Upper lobe of right lung (tissue), 1 donor: ENCODE data around the gene ACOT7. TPM values are rescaled to one million over a fixed set of nuclear protein-coding genes. Genes with fewer than 3 reads are reported as not detected.

Experiments used
- ATAC-seq: fragments of 200-7000 bp; cut with Tn5 transposase; one replicate; pipeline ENCODE4 v1.9.1; 2020; ENCODE audit warnings: mild to moderate bottlenecking, moderate library complexity
- DNase-seq: peaks from one replicate; pipeline ENCODE4 v3.0.0-alpha.2; 2020
- H3K27ac ChIP-seq: fragments of 200-600 bp; one replicate; pipeline ENCODE4 v1.8.0; 2022
- H3K27me3 ChIP-seq: fragments of 200-600 bp; one replicate; pipeline ENCODE4 v1.8.0; 2022; ENCODE audit warnings: mild to moderate bottlenecking
- H3K36me3 ChIP-seq: fragments of 200-600 bp; one replicate; pipeline ENCODE4 v1.8.0; 2022
- H3K4me1 ChIP-seq: fragments of 200-600 bp; one replicate; pipeline ENCODE4 v1.8.0; 2022
- H3K4me3 ChIP-seq: fragments of 200-600 bp; one replicate; pipeline ENCODE4 v1.8.0; 2022; ENCODE audit warnings: mild to moderate bottlenecking
- H3K9me3 ChIP-seq: fragments of 200-600 bp; one replicate; pipeline ENCODE4 v1.8.0; 2022
- intact Hi-C: fragments of 100-400 bp; cut with DNase I; formaldehyde crosslinking; loops from one replicate; pipeline ENCODE4 v1.11.0; 2022
- total RNA-seq: library from RNA; stranded (reverse); fragmentation: NEBNext Ultra II Directional; extraction: Animal tissue kit (Norgen Biotek cat#: 25700); gene quantifications from one replicate; pipeline ENCODE4 v1.2.1, GENCODE V29; 2021
- TF ChIP-seq, protein P1 (sequence below): fragments of 200-600 bp; IDR thresholded peaks from one replicate; pipeline ENCODE4 v1.8.0; 2022; ENCODE audit warnings: antibody characterized with exemption
- donor health status: DM: no; HTN: yes; CAD: no; lungs with severe emphysema.

ACOT7 gene
- total RNA-seq, 1 donor from 2014 or later: 22.8 TPM

DNA sequence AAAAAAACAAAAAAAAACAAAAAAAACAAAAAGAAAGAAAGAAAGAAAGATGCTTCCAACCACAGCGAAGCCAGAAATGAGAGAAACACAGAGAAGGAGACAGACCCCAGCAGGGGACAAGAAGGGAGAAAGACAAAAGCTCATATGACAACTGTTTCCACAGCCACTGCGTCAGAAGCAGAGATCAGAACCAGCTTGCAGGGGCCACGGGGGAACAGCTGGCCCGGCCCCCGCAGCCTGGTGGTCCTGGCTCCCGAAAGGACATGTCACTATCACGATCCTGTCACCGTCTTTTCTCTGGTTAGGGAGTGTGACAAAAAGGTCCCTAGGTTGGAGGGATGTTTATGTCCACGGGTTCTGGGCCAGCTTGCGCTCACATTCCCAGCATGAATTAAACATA is 60.7 kb downstream of the ACOT7 start:
- Histone ChIP-seq H3K9me3 (no peaks in the 10 kb centered on the region), H3K4me1 (peaks cover 3% of the 10 kb centered on the region), H3K27ac (no peak overlapping the region), H3K36me3 (no peaks in the 10 kb centered on the region), H3K4me3 (no peak overlapping the region), H3K27me3 (no peaks in the 10 kb centered on the region)
- ATAC-seq (no peak), DNase-seq (no peak)
- TF ChIP-seq, protein P1, sequence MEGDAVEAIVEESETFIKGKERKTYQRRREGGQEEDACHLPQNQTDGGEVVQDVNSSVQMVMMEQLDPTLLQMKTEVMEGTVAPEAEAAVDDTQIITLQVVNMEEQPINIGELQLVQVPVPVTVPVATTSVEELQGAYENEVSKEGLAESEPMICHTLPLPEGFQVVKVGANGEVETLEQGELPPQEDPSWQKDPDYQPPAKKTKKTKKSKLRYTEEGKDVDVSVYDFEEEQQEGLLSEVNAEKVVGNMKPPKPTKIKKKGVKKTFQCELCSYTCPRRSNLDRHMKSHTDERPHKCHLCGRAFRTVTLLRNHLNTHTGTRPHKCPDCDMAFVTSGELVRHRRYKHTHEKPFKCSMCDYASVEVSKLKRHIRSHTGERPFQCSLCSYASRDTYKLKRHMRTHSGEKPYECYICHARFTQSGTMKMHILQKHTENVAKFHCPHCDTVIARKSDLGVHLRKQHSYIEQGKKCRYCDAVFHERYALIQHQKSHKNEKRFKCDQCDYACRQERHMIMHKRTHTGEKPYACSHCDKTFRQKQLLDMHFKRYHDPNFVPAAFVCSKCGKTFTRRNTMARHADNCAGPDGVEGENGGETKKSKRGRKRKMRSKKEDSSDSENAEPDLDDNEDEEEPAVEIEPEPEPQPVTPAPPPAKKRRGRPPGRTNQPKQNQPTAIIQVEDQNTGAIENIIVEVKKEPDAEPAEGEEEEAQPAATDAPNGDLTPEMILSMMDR: no peak
- intact Hi-C loops: no loop called here

DNA sequence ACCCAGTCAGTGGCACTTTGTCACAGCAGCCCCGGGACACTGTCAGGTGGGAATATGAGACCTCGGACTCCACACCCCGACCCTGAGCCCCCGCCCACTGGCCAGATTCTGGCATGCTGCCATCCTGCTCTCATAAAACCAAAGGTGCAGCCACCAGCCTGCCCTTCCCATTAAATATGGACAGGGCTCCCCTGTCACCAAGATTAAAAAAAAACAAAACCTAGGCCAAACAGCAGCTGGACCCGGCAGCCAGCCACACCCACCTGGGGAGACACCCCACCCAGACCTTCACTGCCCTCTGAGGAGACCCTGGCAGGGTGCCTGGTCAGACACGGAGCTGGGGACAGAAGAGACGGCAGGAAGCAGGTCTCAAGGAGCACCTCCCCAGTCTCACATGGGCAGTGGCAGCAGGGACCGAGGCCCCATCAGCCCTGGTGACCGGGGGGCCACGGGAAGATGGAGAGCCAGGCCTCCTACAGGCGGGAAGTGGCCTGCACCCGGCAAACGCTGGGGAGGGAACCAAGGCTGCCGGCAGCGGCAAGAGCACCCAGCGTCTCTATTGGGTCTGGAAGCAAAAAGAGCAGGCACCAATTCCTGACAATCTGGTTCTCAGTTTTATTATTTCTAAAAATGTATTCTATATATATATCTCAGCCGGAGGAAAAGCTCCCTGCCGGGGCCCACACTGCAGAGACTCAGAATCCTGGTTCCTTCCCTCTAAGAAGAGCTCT is 61.9 kb downstream of the ACOT7 start:
- peaks cover 3% of the 10 kb centered on the region for H3K4me1 ChIP-seq
- H3K27me3 ChIP-seq: no peaks in the 10 kb centered on the region
- H3K27ac ChIP-seq: no peak overlapping the region
- H3K4me3 ChIP-seq: no peak overlapping the region
- H3K9me3 ChIP-seq: no peaks in the 10 kb centered on the region
- ATAC-seq: no peak
- intact Hi-C loops: no loop called here
- DNase-seq: no peak
- TF ChIP-seq, protein P1: no peak
- no peaks in the 10 kb centered on the region for H3K36me3 ChIP-seq

DNA sequence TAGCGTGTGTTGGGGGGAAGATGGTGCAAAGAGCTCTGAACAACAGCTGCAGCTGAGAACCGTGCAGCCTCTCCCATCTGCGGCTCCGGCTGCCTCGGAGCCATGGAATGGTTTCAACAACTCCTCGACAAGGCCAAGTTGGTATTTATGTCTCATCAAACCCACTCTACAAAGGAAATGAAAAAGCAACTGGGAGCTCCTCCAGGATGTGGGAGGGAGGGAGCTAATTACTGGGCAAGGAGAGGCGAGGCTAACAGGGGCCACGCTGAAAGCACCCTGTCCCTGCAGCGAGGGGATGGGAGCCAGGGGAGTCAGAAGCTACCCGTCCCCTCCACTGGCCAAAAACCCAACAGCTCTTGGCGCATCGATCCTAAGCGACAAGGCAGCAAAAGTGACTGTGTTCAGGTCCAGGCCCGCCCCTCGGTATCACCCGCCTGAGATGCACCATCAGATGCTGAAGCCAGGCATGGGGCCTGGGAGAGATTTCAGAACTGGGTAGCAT is 63.1 kb downstream of the ACOT7 start:
- DNase-seq (no peak), ATAC-seq (no peak)
- TF ChIP-seq, protein P1: no peak
- Histone ChIP-seq H3K27ac (no peak overlapping the region), H3K9me3 (no peaks in the 10 kb centered on the region), H3K4me3 (no peak overlapping the region), H3K4me1 (peaks cover 3% of the 10 kb centered on the region), H3K36me3 (no peaks in the 10 kb centered on the region), H3K27me3 (no peaks in the 10 kb centered on the region)
- intact Hi-C loops: no loop called here

DNA sequence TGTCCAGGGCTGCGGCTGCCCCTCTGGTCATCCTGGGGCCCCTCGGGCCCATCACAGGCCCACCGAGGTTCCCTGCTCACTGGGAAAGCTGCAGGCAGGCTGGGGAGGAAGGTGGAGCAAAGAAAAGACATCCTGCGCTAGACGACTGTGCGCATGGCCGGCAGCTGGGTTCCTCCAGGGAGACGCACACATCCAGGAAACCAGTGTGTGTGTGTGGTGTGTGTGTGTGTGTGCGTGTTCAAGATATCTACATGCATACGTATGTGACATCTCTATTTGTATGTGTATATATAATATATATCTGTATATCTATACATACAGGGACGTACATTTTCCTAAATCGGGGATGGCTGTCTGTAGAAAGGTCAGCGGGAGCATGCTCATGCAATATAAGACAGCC is 63.7 kb downstream of the ACOT7 start:
- Histone ChIP-seq H3K27me3 (no peaks in the 10 kb centered on the region), H3K9me3 (no peaks in the 10 kb centered on the region), H3K27ac (no peak overlapping the region), H3K36me3 (no peaks in the 10 kb centered on the region), H3K4me1 (peaks cover 3% of the 10 kb centered on the region), H3K4me3 (no peak overlapping the region)
- intact Hi-C loops: no loop called here
- TF ChIP-seq, protein P1: no peak
- no peak for DNase-seq
- ATAC-seq: no peak

DNA sequence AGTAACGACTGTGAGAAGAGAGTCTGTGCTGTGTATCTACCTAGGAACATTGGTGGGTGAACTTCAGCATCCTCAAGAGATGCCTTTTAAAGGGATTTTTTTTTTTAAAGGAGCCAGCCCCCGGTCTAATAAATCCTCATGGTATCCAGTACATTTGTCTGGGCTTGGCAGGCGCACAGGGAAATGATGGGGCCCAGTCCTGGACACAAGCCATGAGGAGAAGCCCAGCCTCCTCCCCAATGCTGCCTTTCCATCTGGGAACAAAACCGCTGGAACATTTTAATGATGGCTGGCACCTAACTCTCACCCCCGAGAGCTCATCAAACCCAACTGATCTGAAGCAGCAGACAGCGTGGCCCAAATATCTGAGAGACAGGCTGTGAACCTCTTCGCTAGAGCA is 64.2 kb downstream of the ACOT7 start:
- no peak overlapping the region for H3K27ac ChIP-seq
- ATAC-seq (no peak), DNase-seq (no peak)
- no peaks in the 10 kb centered on the region for H3K9me3 ChIP-seq
- TF ChIP-seq, protein P1: no peak
- peaks cover 3% of the 10 kb centered on the region for H3K4me1 ChIP-seq
- H3K27me3 ChIP-seq: no peaks in the 10 kb centered on the region
- intact Hi-C loops: no loop called here
- H3K4me3 ChIP-seq: no peak overlapping the region
- no peaks in the 10 kb centered on the region for H3K36me3 ChIP-seq
